GM10248 (cell line): ENCODE measurements around the gene SAA4.
"Not testable (repeated sequence)": the region's sequence is repeated elsewhere in the genome, so short reads cannot be mapped to it uniquely, and the experiment has no call there.

ENCODE experiments used
- CTCF ChIA-PET: fragments of 300-600 bp; sonication (Branson Sonifier 250); formaldehyde crosslinking; extraction: SDS; loops from one replicate; lab custom pipeline; 2021; ENCODE audit warnings: antibody characterized with exemption; lab: Yijun Ruan, JAX
- POLR2A ChIA-PET: fragments of 350-650 bp; sonication (Branson Sonifier 250); formaldehyde crosslinking; extraction: SDS; loops from one replicate; lab custom pipeline; 2020; ENCODE audit warnings: antibody characterized with exemption; lab: Yijun Ruan, JAX
- DNase-seq: peaks from one replicate; pipeline ENCODE4 v3.0.0; 2012; ENCODE audit errors: extremely low spot score
- TF ChIP-seq, protein P1 (sequence below): IDR thresholded peaks from 2 replicates; pipeline ENCODE4 v1.5.1; 2012; ENCODE audit warnings: mild to moderate bottlenecking, low read depth; ENCODE audit errors: extremely low read depth, missing control alignments, control extremely low read depth

SAA4 gene

GRCh38 chr11:18261721-18262120, 25.1 kb upstream of the SAA4 start:
- POLR2A ChIA-PET, result no interaction called here
- CTCF ChIA-PET, result interaction anchor here (0.8 to 1.0 kb wide), 2 partner anchors 18 to 22 kb away, joined by 3 read pairs; no protein-coding TSS in a partner anchor
- TF ChIP-seq, protein P1, sequence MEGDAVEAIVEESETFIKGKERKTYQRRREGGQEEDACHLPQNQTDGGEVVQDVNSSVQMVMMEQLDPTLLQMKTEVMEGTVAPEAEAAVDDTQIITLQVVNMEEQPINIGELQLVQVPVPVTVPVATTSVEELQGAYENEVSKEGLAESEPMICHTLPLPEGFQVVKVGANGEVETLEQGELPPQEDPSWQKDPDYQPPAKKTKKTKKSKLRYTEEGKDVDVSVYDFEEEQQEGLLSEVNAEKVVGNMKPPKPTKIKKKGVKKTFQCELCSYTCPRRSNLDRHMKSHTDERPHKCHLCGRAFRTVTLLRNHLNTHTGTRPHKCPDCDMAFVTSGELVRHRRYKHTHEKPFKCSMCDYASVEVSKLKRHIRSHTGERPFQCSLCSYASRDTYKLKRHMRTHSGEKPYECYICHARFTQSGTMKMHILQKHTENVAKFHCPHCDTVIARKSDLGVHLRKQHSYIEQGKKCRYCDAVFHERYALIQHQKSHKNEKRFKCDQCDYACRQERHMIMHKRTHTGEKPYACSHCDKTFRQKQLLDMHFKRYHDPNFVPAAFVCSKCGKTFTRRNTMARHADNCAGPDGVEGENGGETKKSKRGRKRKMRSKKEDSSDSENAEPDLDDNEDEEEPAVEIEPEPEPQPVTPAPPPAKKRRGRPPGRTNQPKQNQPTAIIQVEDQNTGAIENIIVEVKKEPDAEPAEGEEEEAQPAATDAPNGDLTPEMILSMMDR, result no peak
- no peak for DNase-seq

GRCh38 chr11:18259259-18259658, 22.7 kb upstream of the SAA4 start:
- POLR2A ChIA-PET, result no interaction called here
- CTCF ChIA-PET, result interaction anchor here (1.8 kb wide), 1 partner anchor 15 kb away, joined by 5 read pairs; no protein-coding TSS in a partner anchor
- TF ChIP-seq, protein P1, result no peak
- DNase-seq, result no peak

DNA sequence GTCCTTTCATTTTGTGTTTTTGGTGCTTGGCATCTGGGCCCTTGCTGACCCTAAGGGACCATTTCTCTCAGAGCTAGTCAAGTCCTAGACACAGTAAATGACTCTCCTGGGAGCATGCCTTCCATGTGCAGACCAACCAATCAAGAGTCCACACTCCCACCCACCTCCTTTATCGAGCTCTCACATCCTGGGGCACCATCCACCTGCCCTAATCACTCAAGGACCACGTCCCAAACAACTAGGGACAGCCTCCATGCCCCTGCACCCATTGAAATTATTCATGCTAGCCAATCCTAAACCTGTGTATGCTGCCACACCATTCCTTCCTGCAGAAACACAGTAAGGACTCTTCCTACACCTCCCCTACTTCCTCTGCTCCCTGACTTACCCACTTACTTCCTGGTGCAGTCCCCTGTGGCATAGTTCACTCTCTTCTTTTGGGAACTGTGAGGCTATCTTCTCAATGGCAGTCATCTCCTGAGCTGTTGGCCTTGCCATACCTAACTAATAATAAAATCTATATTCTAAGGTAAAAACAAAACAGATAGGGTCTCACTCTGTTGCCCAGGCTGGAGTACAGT, 18.3 kb upstream of the SAA4 start:
- CTCF ChIA-PET, result interaction anchor here (1.0 to 2.5 kb wide), 2 partner anchors 11 to 17 kb away, joined by 4 to 12 read pairs; no protein-coding TSS in a partner anchor
- DNase-seq, result no peak
- TF ChIP-seq, protein P1, result no peak
- POLR2A ChIA-PET, result no interaction called here

DNA sequence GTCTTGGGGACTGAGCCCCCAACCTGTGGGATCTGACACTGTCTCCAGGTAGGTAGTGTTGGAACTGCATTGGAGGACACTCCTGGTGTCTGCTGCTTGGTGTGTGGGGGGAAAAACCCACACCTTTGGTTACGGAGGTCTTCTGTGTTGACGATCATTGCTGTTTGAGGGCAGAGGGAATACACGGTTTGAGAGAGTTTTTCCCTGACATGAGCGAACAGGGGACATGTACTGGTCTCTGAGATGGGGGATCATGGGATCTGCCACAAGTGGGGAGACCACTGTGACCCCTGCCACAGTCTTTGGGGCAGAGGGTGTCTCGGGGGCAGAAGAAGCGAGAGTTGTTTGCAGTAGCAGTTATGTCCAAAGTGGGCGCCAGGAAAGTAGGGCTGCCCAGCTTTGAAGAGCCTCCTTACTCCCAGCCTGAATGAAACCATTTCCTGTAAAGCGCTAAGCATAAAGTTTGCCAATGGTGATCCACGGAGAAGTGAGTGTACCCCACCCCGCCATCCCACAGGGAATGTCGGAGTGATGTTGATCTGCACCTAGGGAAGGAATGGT, 17.3 kb upstream of the SAA4 start:
- TF ChIP-seq, protein P1, result no peak
- ChIA-PET POLR2A (no interaction called here), CTCF (interaction anchor here (2.5 kb wide), 1 partner anchor 10 kb away, joined by 16 read pairs; no protein-coding TSS in a partner anchor)
- DNase-seq, result peak; percentile 5

DNA sequence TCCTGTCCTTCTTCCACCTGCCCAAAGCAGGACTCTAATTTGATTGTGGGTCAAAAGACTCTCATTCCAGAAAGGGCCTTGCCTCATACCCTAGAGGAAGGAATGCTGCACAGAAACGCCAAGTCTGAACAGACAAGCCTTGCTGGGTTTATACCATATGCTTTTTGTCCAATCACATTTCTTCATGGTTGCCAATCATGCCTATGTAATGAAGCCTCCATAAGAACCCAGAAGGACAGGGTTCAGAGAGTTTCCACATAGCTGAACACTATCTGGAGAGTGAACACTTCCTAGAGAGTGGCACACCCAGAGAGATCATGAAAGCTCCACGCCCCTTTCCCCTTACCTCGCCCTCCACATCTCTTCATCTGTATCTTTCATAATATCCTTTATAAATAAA, 16.6 kb upstream of the SAA4 start:
- ChIA-PET POLR2A (no interaction called here), CTCF (interaction anchor here (2.5 kb wide), 1 partner anchor 10 kb away, joined by 16 read pairs; no protein-coding TSS in a partner anchor)
- DNase-seq, result peak; percentile 0
- TF ChIP-seq, protein P1, result no peak

DNA sequence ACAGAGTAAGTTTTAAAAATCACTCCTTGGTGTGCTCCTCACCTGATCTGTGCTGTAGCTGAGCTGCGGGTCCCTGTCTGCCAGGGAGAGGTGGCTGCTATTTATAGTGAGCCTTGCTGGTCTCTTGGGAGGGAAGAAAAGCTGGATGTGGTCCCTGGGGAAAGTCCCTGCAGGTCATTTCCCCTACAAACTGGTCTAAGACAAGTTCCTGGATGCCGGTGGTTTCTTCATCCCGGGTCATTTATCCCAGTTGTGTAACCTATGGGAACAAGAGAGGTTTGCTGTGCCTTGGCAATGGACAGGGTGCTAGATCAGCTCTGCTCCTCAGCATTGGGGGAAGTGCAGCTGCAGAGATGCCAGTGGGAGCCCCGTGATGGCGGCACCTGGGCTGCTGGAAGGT, 12.0 kb upstream of the SAA4 start, which contains the start of gene SAA2:
Gene SAA2 (minus strand): TSS at position 108 of the 400 bp plus-strand sequence. CDS start 657 bp downstream, outside the sequence.
- TF ChIP-seq, protein P1, result no peak
- CTCF ChIA-PET, result interaction anchor here (1.1 kb wide), 1 partner anchor 554 kb away, joined by 3 read pairs; no protein-coding TSS in a partner anchor
- peak; percentile 4 for DNase-seq
- POLR2A ChIA-PET, result interaction anchor here (0.6 kb wide), 1 partner anchor 72 kb away, joined by 3 read pairs; no protein-coding TSS in a partner anchor

GRCh38 chr11:18247191-18247581, 10.6 kb upstream of the SAA4 start:
- CTCF ChIA-PET, POLR2A ChIA-PET, DNase-seq: not testable (repeated sequence)

GRCh38 chr11:18246379-18247190, 10.0 kb upstream of the SAA4 start:
- CTCF ChIA-PET, result not testable (repeated sequence)
- POLR2A ChIA-PET, result interaction anchor here (0.5 kb wide), 1 partner anchor 574 kb away, joined by 4 read pairs; no protein-coding TSS in a partner anchor

More at GRCh38 chr11:18246379-18247190, 10.0 kb upstream of the SAA4 start:
- DNase-seq, result peak; percentile 55
